Measurements from ENCODE around the gene CNFN. TPM values are rescaled to one million over a fixed set of nuclear protein-coding genes. Genes with fewer than 3 reads are reported as not detected.

Gene CNFN
- total RNA-seq, 2 donors from 2014 or later: 4.2 to 5.4 TPM

DNA sequence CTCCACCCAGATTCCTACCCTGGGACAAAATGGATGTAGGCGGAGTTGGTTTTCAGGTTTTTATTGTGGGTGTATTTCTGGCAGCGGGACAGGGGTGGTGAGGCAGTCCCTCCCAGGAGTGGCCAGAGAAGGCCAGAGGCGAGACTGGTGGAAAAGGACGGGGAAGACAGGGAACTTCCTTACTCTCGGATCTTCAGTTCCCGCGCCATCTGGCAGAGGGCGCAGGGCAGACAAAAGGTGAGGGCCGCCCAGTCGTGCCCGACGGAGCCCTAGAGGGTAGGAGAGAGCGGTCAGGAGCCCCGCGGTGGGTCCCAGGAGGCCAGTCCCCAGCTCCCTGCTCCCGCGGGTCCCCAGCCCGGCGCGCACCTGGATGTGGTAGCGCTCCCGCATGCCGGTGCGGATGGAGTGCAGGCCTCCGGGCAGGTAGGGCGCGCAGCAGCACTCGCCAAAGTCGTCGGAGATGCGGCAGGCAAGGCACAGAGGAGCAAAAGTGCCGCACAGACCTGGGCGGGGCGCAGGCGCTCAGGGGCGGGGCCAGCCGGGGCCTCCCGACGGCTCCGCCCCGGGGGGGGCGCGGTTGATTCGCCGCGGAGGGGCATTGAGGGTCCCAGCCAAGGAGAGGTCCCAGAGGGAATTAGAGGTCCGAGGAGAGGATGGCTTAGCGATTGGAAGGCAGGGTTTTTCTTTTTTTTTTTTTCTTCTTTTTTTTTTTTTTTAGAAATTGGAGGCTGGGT is 3.0 kb downstream of the CNFN start:
- intact Hi-C loops (cut with DNase I, micrococcal nuclease): no loop called here
- ATAC-seq (peak; percentile 94), DNase-seq (peak; percentile 85)

DNA sequence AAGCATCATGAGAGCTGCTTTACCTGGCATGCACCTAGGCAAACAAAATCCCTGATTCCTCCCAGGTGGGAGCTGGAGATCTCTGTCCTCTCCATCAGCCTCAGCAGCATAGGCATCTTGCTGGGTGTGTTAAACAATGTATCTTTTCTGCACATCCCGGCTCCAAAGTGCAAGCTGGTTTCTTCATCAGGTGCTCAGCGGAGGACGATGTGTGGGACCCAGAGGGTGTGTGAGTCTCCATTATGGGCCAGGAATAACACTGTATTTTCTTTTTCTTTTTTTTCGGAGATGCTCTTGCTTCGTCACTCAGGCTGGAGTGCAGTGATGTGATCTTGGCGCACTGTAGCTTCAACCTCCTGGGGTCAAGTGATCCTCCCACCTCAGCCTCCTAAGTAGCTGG is 9.9 kb downstream of the CNFN start:
- ATAC-seq (no peak), DNase-seq (no peak)
- intact Hi-C loops (cut with DNase I, micrococcal nuclease): no loop called here

DNA sequence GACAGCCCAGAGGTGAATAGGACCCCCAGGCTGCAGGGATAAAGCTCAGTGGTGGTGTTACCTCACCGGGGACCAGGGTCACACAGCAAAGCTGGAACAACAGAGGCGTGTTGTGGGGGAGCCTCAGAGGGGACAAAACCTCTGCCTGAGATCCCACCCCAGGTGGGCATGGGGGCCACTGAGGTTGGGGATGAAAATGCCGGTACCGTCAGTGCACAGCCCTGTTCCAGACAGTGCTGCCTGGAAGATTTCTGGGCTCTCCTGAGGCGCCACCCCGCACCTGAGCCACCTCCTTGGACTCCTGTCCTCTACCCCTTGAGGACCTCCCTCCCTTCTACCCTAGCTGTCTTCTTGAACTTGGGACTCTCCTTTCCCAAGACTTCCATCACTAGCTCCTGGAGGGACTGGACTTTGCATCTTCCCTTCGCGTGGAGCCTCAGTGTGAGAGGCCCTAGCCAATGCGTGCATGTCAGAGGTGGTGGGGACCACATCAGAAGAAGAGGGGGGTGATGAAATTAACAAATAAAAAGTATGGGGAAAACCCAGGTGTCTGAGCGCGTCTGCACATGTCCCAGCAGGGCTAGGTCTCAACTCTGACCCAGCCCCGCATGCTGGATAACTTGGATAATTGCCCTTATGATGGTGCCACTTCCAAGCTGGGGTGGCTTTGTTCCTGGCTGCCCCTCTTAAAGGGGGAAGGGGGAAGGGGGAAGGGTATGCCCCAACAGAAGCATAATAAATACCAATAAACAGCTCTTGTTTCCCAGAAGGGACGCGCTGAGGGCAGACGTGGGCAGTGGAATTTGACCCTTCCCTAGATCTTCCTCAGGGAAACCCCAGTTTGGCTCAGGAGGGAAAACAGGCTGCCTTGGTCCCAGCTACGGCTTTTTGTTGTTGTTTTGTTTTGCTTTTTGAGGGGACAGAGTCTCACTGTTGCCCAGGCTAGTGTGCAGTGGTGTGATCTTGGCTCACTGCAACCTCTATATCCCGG is 11.6 kb downstream of the CNFN start:
- intact Hi-C loops (cut with DNase I, micrococcal nuclease): no loop called here
- DNase-seq (no peak), ATAC-seq (peak; percentile 17)

DNA sequence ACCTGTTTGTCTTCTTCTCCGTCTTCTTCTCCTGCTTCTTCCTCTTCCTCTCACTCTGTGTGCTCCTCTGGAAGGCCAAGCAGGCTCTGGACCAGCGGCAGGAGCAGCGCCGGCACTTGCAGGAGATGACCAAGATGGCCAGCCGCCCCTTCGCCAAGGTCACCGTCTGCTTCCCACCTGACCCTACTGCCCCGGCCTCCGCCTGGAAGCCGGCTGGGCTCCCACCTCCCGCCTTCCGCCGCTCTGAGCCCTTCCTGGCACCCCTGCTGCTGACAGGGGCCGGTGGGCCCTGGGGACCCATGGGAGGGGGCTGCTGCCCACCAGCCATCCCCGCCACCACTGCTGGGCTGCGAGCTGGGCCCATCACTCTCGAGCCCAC is 13.9 kb downstream of the CNFN start:
- intact Hi-C loops (cut with DNase I, micrococcal nuclease): no loop called here
- no peak for DNase-seq
- ATAC-seq: no peak

DNA sequence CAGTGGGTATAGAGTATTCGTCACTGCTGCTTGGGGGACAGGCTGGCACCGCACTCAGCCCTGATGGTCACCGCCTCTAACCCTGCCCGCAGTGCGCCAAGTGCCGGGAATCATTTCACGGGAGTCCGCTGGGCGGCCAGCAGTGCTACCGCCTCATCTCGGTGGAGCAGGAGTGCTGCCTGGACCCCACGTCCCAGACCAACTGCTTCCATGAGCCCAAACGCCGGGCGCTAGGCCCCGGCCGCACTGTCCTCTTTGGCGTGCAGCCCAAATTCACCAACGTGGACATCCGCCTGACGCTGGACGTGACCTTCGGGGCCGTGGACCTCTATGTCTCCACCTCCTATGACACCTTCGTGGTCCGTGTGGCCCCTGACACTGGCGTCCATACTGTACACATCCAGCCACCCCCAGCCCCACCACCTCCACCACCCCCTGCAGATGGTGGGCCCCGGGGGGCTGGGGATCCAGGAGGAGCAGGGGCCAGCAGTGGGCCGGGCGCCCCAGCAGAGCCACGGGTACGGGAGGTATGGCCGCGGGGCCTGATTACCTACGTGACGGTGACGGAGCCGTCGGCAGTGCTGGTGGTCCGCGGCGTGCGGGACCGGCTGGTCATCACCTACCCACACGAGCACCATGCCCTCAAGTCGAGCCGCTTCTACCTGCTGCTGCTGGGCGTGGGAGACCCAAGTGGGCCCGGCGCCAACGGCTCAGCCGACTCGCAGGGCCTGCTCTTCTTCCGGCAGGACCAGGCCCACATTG is 14.5 kb downstream of the CNFN start:
- intact Hi-C loops (cut with DNase I, micrococcal nuclease): no loop called here
- no peak for ATAC-seq
- no peak for DNase-seq

DNA sequence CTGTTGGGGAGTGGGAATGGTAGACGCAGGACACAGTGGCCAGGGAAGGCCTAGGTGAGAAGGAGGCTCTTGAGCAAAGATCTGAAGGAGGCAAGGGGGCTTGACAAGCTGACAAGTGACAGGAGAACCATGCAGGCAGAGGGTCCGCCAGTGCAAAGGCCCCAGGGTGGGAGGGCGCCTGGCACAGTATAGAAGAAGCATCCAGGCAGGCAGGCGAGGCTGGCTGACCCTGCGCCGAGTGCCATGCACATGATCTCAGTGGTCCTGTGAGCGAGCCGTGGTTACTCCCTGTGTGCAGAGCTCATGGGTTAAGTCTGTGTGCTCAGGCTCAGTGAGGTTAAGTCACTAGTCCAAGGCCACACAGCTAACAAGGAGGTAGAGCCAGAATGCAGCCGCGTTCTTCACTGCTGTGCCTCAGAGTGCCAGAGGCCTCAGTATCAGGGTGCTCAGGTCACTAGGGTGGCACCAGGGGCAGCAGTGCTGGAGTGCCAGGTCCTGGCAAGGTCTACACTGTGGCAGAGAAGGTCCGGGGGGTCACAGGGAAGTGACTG is 15.2 kb downstream of the CNFN start:
- DNase-seq (no peak), ATAC-seq (no peak)
- intact Hi-C loops (cut with DNase I, micrococcal nuclease): no loop called here

DNA sequence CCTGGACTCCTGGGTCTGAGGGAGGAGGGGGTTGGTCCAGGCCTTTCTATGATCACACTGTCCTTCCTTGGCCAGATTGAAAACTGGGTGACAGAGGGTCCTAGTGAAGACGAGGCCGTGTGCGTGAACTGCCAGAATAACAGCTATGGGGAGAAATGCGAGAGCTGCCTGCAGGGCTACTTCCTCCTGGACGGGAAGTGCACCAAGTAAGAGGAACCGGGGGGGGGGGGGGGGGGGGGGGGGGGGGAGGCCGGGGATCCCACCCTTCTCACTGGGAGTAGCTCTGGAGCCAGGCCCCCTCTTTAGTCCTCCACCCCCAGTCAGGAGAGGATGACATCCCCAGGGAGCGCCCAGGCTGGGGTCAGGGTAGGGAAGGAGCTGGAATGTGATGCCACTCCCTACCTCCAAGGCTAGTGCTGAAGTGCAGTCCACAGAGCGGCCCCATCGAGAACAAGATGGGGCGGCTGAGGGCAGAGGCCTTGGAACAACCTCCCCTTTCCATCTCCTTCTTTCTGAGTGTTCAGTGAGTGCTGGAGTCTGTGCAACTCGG is 19.4 kb downstream of the CNFN start:
- no peak for ATAC-seq
- intact Hi-C loops (cut with DNase I, micrococcal nuclease): no loop called here

DNA sequence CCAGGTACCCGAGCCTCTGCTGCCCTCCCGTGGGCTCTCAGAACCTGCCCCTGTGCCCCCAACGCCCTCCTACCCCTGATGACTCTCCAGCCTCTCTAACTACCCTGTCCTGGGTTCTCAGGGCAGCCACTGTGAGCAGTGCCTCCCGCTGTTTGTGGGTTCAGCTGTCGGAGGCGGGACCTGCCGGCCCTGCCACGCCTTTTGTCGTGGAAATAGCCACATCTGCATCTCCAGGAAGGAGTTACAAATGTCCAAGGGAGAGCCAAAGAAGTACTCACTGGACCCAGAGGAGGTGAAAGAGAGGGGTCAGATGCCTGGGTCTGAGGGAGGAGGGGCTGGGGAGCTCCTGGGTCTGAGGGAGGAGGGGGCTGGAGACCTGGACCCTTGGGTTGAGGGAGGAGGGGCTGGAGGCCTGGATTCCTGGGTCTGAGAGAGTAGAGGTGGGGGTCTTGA is 20.0 kb downstream of the CNFN start:
- DNase-seq: no peak

More for the DNA sequence above, 19.4 kb downstream of the CNFN start:
- DNase-seq: no peak

DNA sequence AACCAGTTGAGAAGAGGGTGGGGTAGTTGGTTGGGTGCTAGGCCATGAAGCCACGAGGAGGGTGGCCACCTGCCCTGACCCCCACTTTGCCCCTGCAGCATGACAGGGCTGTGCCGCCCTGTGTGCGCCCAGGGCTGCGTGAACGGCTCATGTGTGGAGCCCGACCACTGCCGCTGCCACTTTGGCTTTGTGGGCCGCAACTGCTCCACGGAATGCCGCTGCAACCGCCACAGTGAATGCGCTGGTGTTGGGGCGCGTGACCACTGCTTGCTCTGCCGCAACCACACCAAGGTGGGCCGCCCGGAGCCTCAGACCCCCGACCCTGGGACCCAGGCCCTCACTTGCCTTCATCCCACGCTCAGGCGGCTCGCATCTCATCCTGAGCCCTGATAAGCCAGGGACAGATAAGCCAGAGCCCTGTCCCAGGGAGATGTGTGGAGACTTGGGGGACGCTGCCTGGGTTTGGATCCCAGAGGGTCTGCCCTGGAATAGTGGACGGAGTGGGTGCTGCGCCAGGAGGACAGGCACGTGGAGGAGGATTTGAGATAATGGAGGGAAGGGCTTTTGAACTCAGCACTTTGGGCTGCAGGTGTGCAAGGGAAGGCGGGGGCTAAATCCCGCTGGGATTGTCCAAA is 20.5 kb downstream of the CNFN start:
- DNase-seq (no peak), ATAC-seq (no peak)
- intact Hi-C loops (cut with DNase I, micrococcal nuclease): no loop called here

More for the DNA sequence above, 20.0 kb downstream of the CNFN start:
- intact Hi-C loops (cut with DNase I, micrococcal nuclease): no loop called here
- no peak for ATAC-seq

DNA sequence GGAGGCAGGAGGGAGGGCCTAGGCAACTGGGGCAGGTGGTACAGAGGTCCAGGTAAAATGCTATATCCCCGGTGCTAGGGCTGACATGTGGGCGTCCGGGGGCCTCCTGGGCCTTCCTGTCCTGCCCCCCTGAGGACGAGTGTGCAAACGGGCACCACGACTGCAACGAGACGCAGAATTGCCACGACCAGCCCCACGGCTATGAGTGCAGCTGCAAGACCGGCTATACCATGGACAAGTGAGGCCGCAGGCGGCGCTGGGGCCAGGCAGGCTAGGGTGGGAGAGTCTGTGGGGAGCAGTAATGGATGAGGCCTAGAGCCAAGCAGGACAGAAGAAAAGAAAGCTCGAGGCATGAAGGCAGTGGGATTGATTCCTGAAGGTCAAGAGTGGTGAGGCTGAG is 21.3 kb downstream of the CNFN start:
- intact Hi-C loops (cut with DNase I, micrococcal nuclease): no loop called here
- DNase-seq (no peak), ATAC-seq (no peak)

DNA sequence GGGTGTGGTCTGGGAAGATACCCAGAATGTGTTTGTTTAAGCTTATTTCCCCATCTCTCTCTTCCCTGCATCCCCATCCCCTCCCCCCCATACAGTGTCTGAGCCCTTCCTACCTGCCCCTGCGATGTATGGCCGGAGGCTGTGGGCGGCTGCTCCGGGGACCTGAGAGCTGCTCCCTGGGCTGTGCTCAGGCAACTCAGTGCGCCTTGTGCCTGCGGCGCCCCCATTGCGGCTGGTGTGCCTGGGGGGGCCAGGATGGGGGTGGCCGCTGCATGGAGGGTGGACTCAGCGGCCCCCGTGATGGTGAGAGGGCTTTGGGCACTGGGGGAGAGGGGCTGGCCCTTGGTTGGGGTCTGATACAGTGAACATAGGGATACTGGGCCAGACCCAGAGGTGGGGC is 21.7 kb downstream of the CNFN start:
- ATAC-seq (no peak), DNase-seq (no peak)
- intact Hi-C loops (cut with DNase I, micrococcal nuclease): no loop called here

DNA sequence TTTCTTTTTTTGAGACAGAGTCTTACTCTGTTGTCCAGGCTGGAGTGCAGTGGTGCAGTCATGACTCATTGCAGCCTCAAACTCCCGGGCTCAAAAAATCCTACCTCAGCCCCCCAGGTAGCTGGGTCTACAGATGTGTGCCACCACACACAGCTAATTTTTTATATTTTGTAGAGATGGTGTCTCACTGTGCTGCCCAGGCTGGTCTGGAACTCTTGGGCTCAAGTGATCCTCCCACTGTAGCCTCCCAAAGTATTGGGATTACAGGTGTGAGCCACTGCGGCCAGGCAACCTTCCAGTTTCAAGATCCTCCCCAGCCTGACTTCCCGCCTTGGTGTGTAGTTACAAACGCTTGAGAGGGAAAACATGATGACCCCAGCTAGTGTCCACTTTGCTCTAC is 22.2 kb downstream of the CNFN start:
- ATAC-seq (no peak), DNase-seq (no peak)
- intact Hi-C loops (cut with DNase I, micrococcal nuclease): no loop called here

DNA sequence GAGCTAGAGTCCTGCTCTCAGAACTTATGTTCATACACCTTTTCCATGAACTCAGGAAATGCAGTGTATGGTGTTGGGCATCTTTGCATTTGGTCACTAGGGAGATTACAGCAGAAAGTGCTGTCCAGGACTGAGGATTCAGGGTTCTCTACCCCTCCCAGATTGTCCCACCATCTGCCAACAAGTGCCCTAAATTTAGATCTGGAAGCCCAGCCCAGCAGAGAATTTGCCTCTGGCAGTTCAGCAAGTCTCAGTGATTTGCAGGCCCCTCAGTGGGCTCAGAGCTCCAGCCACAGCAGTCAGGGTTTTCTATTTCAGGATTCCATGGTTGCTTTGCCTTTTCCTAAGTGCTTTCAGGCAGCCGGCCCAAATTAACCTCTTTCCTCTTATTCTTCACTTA is 23.4 kb downstream of the CNFN start:
- intact Hi-C loops (cut with DNase I, micrococcal nuclease): no loop called here
- no peak for DNase-seq
- ATAC-seq: no peak

DNA sequence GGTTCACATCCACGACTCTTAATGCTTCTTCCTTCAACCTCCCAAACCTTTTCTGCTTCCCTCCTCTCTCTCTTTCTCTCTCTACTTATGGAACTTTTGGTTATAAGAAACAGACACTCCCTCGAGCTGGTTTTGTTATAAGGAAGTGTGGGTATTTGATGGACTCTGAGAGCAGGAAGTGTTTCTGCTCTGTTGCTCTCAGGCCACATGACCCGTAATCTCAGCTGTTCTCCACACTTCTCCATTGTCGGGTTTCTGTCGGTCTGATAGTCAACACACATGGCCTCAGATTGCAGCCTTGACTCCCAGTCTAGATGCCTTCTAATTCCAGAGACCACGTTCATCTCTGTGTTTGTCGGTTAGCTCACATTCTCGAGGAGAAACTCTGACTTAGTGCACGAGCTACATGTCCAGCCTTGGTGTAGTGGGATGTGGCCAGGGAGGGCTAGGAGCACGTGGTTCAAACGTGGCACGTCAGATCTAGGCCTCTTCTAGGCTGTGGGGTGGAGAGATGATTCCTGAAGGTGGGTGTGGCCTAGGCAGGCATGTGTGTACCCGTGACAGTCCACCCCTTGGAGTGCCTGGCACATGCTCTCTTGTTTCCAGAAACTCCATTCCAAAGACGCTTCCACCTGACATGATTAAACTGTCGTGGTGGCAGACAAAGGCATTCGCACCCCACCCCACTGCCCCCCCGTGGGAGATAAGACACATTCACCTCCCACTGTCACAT is 26.3 kb downstream of the CNFN start:
- ATAC-seq: no peak
- intact Hi-C loops (cut with DNase I, micrococcal nuclease): no loop called here
- DNase-seq: no peak

DNA sequence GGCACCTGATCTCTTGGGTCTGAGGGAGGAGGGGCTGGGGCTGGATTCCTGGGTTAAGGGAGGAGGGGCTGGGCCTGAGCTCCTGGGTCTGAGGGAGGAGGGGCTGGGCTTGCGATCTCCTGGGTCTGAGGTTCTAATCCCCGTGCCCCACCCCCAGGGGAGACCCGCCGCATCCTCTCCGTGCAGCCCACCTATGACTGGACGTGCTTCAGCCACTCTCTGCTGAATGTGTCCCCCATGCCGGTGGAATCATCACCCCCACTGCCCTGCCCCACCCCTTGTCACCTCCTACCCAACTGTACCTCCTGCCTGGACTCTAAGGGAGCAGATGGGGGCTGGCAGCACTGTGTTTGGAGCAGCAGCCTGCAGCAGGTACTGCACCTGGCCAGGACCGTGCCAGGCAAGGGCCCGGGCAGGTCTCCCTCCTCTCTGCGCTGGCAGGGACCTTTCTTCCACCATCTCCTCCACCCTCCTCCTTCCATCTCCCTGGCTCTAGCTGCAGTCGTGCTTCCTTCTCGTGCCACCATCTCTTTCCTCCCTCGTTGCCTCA is 27.1 kb downstream of the CNFN start:
- DNase-seq (no peak), ATAC-seq (no peak)
- intact Hi-C loops (cut with DNase I, micrococcal nuclease): no loop called here

DNA sequence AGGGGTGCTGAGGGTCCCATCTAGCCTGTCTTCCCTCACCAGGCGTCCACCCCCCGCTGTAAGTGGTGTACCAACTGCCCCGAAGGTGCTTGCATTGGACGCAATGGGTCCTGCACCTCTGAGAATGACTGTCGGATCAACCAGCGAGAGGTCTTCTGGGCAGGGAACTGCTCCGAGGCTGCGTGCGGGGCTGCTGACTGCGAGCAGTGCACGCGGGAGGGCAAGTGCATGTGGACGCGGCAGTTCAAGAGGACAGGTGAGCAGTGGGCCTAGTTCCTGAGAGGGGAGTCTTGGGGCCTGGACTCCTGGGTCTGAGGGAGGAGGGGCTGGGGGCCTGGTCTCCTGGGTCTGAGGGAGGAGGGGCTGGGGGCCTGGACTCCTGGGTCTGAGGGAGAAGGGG is 27.8 kb downstream of the CNFN start:
- intact Hi-C loops (cut with DNase I, micrococcal nuclease): no loop called here
- ATAC-seq: no peak
- DNase-seq: no peak

DNA sequence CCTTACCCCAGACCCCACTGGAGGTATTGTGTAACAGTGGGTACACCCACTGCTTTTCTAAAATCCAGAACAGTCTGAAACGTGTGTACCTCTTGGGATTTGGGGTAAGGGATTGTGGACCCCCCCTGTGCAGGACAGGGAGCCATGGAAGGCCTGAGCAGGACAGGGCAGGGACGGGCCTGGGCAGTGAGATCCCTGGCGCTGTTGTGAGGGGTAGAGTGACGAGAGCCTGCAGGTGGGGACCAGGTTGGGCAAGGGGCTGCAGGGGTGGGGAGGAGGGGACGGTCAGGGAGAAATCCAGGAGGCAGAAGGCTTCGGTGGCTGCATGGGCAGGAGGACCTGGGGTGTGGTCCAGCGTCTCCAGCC is 28.6 kb downstream of the CNFN start:
- no peak for DNase-seq
- ATAC-seq: no peak
- intact Hi-C loops (cut with DNase I, micrococcal nuclease): no loop called here
